NCI-H526 (cell line): Measurements from ENCODE around the gene BOC.

Experiments
- DNase-seq, 2 experiments: peaks; one replicate each; lab custom pipeline; 2025; lab: John Stamatoyannopoulos, UW

Gene BOC

DNA sequence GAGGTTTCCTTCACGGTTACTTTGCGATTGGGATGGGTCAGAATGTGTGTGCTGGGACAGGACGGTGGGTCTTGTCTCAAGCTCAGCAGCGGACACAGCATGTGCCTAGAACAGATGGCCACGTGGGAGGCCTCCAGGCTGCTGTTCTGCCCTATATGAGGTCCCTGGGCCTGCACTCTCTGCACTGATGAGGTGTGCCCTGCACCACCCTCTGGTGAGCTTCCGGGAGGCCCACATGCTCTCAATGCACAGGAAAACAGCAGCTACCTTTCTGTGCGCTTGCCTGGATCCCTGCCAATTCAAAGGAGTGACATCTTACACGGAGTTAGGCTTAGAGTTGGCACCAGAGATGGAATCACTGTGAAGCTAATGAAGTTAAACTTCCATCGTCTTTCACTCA, 59.8 kb downstream of the BOC start:
- DNase-seq: peak; percentile 17 to 21

DNA sequence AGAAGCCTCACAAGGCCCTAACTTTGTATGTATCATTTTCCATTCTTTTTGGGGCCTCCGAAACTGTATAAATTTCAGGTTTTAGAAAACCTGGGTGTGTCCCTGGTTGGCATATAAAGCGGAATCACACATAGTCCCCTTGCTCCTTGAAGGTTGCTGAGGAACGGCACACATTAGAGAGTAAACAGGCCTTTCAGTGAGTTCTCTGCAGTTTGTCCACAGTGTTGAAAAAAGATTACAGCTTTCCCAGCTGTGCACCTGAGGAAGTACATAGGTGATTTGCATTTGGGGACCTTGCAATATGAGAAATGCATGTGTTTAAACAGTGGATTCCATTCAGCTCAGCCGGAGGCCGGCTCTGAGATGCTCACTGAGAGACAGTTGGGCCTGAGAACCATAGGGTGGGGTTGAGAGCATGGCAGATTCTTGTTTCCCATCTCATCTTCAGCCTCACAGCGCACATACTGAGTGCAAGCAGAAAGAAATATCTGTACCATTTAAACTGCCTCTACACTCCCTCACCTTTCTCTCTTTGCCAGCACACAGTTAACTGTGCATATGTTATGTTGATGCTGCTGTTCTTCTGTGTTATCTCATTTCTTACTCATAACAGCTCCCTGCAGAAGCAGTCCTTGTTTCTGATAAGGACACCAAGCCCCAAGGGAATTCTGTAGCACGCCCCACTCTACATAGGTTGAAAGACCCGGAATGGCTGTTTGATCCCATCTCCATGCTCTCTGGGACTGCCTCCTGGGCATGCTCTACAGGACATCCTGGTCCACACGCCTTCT, 60.4 kb downstream of the BOC start:
- DNase-seq: peak; percentile 58 to 84

DNA sequence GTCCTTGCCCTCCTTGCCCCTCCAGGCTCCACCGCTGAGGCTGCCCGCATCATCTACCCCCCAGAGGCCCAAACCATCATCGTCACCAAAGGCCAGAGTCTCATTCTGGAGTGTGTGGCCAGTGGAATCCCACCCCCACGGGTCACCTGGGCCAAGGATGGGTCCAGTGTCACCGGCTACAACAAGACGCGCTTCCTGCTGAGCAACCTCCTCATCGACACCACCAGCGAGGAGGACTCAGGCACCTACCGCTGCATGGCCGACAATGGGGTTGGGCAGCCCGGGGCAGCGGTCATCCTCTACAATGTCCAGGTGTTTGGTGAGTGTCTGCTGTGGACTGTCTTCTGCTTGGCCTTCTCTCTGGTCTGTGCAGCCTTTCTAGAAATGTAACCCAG, 61.0 kb downstream of the BOC start:
- DNase-seq: no peak

DNA sequence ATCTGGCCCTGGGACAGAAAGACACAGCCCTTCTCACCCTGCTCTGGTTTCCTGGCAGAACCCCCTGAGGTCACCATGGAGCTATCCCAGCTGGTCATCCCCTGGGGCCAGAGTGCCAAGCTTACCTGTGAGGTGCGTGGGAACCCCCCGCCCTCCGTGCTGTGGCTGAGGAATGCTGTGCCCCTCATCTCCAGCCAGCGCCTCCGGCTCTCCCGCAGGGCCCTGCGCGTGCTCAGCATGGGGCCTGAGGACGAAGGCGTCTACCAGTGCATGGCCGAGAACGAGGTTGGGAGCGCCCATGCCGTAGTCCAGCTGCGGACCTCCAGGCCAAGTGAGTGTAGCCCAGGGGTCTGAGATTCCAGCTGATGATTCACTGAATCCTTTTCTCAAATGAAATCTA, 61.7 kb downstream of the BOC start:
- no peak for DNase-seq

DNA sequence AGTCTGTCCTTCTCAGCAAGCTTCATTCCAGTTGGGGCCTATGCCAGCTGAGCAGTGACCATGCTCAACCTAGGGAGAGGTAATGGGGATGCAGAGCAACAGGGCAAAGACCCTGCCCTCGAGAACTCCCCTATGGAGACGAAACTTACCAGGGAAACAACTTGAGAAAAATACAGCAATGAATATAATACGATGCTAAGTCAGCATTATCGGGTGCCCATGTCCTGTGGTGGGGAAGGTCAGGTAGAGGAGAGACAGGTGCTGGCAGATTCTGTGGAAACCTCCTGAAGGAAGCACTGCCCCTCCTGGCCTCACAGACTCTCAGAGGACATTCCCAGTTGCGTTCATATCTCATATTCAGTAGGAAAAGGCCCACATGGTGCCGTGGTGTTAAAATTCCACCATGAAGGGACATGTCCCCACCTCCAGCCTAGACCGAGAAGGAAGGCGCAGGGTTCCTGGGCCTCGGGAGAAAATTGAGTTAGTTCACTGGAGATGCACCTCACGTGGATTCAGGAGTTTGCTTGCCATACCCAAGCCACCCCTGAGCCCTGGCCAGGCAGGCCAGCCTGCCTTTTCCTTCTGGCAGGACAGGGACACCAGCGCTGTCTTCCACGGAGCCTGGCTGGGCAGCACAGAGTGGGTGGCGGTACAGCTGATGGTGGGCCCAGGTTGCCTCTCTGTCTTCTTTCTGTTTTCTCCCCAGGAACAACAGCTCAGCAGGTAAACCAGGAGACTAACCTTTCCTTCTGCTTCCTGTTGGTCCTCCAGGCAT, 62.4 kb downstream of the BOC start:
- DNase-seq: no peak

DNA sequence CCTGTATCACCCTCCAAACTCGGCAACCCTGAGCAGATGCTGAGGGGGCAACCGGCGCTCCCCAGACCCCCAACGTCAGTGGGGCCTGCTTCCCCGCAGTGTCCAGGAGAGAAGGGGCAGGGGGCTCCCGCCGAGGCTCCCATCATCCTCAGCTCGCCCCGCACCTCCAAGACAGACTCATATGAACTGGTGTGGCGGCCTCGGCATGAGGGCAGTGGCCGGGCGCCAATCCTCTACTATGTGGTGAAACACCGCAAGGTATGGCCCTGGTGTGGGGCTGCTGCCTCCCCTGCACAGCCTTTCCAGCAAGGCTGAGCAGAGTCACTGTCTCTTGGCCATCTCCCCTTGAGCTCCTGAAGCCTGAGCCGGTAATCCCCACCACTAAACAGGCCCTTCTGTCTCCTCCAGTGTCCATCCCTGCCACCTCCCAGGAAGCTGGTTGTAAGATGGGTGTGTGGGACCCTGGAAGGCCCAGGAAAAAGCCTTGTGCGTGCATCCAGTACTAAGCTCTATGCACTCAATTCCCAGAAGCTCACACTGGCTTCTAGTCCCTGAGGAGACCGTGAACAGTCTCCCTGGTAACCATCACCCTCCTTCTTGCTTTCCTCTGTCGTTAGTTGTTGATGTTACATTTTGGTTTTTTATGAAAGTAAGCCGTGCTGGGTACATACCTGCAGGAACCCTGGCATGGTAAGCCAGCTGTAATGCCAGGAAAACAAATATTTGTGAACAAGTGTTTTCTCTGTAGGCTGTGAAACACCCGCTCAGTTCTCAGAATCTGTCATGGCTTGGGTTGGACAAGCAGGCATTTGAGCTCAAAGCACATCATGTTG, 63.3 kb downstream of the BOC start:
- DNase-seq: peak in 1 of 2 experiments; percentile 23

DNA sequence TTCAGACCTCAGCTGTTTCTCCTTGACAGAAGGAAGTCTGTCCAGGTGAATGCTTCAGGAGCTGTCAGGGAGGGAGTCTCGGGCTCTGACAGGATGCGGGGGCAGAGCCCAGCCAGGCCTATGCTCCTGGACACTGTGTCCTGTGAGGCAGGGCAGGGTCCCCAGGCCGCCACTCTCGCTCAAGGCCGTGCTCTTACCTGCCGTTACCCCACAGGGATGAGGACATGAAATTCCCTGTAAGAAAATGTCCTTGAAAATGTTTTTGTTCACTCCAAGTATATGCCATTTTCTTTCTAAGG, 63.9 kb downstream of the BOC start:
- no peak for DNase-seq

DNA sequence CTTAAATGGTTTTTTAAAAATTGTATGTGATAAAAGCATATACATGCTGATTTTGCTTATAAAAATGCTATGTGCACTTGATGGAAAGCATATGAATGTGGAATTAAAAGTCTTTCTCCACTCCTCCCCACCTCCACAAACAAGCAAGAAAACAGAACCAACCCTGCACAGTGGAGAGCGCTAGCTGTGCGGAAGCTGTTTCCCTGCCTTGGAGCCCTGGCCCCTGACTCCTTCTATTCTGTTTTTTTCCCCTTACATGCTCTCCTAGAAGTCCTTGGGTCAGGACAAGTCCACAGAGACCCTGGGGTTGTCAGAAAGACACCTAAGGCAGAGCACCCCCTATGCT, 64.2 kb downstream of the BOC start:
- no peak for DNase-seq

DNA sequence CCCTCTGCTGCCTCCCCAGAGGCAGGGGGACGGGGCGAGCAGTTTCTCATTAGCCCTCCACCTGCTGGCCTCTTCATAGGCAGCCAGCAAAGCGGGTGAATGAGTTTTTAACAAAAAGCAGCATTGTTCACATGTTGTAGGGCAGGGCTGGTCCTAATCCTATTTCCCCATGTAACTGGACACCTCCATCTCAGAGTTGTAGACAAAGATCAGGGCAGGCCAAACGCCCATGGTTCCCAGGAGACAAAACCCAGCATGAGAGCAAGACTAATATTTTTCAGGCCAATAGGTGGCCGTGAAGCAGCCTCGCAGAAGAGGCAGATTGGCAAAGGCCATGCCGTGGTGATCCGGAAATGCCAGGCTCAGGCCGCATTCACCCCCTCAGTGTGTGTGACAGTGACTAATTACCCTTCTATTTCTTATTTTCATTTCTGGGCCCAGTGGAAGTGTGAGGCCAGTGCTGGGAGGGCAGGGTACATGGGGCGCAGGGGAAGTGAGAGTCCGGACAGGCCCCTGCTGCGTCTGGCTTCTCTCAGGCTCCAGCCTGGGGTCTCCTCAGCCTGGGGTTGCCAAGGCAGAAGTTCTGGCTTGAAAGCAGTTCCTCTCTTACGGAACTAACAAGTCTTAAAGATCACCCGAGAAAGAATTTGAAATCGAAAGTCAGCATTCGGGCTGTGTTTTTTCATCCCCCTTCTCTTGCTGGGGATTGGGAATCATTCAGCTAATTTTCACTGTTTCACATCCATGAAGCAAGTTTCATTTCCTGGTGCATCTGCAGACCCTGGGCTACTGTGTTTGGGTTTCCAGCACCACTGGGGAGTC, 64.8 kb downstream of the BOC start:
- peak; percentile 85 to 86 for DNase-seq

DNA sequence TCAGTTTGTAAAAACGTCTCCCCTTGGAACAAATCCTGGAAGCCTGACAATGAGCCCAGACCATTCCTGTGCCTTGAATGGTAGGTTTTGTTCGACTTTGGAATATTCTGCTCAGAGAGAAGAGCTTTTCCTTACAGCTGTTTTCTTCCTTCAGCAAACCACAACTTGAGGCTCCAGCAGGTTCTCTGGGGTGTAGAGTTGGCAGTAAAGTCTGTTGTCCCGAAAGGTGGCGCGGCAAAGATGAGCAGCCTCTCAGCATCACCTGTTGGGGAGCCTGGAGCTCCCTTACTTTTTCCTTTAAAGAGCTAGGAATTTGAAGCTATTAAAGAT, 65.4 kb downstream of the BOC start:
- DNase-seq: no peak

DNA sequence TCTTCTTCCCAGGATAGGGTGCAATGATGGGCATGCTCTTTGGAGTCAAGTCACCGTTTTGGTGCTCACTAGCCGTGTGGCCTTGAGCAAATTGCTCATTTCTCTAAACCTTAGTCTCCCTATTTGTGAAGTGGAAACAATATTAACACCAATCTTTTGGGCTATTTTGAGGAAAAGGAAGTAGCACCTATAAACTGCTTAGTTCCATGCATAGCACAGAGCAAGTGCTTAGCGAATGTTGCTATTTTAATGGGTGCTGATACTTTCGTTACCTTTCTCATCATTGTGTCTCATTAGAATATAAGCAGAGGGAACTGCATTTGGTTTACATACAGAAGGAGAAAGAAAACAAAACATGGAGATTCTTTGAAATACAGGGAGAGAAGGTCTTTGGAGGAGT, 66.1 kb downstream of the BOC start:
- no peak for DNase-seq

DNA sequence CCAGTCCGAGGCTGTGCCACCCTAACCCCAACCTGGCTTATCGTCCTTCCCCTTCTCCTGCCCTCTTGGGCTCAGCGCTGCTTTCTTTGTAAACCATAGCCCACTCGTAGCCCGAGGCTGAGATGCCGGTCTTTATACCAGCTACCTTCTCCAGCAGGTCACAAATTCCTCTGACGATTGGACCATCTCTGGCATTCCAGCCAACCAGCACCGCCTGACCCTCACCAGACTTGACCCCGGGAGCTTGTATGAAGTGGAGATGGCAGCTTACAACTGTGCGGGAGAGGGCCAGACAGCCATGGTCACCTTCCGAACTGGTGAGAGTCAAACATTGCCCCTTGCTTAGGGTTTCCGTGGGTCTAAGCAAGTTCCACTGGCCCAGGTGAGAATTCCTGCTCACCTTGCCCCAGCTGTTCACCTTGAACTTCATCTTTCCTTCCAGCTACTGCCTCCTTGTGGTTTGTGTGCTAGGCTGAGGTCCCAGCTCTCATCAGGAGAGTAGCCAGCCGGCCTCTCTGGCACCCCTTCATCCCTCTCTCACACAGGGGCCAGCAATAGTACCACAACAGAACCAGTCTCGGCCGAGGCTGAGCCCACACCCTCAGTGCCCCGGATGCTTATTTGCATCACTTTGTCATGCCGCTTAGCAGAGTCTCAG, 66.7 kb downstream of the BOC start:
- peak; percentile 10 to 19 for DNase-seq

DNA sequence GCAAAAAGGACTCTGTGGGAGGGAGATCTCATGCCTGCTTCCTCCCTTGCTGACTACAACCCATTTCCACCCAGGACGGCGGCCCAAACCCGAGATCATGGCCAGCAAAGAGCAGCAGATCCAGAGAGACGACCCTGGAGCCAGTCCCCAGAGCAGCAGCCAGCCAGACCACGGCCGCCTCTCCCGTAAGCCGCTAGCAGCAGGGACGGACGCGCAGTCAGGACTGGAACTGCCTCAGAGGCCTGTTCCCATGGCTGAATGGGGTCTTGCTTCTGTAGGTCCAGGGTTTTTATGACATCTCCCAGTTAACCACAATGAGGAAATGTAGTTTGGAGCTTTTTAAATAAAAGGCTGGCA, 67.2 kb downstream of the BOC start:
- no peak for DNase-seq

DNA sequence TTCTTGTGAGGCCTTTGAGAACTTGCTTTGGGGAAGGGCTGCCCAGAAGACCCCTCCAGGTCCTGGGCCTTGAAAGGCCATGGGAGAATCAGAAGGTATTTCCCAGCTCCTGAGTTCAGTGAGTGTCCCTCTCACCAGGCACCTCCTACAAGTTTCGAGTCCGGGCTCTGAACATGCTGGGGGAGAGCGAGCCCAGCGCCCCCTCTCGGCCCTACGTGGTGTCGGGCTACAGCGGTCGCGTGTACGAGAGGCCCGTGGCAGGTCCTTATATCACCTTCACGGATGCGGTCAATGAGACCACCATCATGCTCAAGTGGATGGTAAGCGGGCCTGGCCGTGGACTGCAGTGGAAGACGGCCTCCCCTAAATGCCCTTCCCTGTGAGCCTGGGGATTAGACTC, 68.3 kb downstream of the BOC start:
- DNase-seq: no peak

DNA sequence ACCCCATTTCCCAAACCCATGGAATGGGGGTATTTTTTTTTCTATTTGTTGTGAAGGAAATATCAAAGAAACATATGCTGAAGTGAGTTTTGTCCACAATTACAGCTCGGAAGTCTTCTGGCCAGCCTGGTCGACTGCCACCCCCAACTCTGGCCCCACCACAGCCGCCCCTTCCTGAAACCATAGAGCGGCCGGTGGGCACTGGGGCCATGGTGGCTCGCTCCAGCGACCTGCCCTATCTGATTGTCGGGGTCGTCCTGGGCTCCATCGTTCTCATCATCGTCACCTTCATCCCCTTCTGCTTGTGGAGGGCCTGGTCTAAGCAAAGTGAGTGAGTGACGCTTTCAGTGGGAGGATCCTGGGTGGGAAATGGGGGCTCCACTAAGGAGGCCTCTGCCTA, 71.9 kb downstream of the BOC start:
- no peak for DNase-seq

DNA sequence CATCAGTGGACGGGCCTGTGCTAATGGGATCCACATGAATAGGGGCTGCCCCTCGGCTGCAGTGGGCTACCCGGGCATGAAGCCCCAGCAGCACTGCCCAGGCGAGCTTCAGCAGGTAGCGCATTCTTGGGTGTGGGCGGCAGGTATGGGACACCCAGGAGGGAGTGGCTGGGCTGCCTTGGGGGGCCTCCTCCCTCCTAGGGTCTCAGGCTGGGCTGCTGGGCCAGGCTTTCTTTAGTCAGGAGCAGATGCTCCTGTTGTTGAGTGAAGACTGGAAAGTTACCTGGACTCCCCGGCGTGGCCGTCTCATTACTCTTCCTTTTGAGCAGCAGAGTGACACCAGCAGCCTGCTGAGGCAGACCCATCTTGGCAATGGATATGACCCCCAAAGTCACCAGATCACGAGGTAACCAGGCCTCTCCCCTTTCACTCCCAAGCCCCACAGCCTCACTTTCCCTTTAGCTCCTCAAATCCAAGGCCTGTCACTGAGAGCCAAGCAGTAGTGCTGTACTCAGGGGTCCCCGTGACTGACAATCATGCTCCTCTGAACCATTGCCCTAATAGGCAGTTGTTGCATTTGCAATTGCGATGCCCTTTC, 73.2 kb downstream of the BOC start:
- no peak for DNase-seq

DNA sequence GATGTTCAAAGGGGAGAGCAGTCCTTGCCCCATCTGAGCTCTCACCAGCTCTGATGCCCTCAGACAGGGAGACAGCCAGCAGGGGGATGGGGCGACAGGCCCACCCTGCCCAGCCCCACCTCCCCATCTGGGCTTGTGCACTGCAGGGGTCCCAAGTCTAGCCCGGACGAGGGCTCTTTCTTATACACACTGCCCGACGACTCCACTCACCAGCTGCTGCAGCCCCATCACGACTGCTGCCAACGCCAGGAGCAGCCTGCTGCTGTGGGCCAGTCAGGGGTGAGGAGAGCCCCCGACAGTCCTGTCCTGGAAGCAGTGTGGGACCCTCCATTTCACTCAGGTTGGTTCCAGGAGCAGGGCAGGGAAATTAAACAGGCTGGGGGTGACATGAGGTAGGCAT, 73.9 kb downstream of the BOC start:
- DNase-seq: no peak

DNA sequence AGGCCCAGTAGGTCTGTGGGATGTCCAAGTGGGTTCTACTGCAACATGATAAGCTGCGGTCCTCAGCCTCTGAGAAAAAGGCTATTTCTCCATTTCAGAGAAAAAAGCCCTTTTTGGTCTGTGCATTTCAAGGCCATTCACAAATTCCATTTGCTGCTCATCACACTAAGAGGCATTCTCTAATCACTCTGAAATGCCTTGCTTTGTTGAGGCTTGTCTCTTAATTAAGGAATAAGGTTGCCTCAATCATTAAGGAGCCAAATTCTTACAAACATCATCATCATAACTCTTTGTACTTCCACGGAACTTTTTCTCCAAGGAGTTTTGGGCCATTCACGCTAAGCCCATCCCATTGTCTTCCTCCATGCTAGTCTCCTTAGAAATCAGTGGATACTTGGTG, 74.4 kb downstream of the BOC start:
- no peak for DNase-seq

DNA sequence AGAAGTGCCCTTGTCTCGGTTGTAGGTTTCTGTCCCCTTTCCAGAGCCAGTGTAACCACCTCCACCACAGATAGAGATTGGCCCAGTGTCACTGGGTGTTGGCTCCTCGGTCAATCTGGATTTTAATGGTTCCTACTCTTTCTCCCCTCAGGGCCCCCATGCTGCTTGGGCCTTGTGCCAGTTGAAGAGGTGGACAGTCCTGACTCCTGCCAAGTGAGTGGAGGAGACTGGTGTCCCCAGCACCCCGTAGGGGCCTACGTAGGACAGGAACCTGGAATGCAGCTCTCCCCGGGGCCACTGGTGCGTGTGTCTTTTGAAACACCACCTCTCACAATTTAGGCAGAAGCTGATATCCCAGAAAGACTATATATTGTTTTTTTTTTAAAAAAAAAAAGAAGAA, 75.2 kb downstream of the BOC start:
- DNase-seq: no peak

DNA sequence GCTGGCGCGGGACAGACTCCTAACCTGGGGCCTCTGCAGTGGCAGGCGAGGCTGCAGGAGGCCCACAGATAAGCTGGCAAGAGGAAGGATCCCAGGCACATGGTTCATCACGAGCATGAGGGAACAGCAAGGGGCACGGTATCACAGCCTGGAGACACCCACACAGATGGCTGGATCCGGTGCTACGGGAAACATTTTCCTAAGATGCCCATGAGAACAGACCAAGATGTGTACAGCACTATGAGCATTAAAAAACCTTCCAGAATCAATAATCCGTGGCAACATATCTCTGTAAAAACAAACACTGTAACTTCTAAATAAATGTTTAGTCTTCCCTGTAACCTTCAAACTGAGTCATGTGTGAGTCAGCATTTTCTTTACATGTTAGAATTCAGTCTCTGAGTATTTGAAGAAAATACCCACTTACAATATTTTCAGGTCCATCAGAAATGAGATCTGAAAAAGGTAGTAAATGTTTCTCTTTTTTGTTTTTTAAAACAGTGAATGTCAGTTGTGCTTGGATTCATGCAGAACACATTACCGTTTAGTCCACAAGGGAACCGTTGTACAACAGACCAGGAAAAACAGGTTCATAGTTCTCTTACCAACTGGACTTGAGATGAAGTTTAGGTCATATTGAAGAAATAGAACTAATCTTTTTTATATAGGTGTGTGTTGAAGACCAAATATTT, 75.9 kb downstream of the BOC start:
- no peak for DNase-seq
